EH (cell line): ENCODE measurements around the gene RPS6KA4.

Source experiments
- DNase-seq: peaks from one replicate; pipeline ENCODE4 v3.0.0-alpha.2; 2015; ENCODE audit warnings: low read depth

RPS6KA4 gene

GRCh38 chr11:64327375-64327774 lies 31.6 kb upstream of the RPS6KA4 start:
- no peak for DNase-seq

DNA sequence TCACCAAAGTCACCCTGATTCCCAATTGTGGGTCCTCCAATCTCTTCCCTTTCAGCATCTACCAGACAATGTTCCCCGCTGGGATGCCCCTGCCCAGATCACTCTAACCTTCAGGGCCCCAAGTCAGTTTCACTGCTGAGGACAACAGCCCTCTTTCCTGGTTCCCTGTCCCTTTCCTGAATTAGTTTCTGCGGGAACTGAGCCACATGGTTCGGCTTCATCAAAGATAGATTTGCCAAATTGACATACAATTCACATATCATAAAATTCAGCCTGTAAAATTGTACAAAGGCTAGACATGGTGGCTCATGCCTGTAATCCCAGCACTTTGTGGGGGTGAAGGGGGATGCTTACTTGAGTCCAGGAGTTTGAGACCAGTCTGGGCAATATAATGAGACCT lies 31.0 kb upstream of the RPS6KA4 start:
- DNase-seq, result no peak

DNA sequence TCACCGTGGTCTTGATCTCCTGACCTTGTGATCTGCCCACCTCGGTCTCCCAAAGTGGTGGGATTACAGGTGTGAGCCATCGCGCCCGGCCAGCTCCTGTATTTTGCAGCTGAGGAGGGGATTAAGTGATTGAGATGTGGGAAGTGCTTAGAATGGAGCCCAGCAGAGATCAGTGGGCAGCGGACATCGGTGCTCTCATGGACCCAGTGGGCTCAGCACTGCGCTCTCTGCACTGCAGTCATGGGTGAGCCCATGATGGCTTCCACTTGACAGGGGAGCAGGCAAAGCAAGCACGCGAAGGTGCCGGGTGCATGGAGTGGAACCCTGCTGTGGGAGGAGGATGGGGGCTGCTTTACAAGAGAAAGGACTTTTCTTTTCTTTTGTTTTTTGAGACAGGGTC lies 28.1 kb upstream of the RPS6KA4 start:
- no peak for DNase-seq

DNA sequence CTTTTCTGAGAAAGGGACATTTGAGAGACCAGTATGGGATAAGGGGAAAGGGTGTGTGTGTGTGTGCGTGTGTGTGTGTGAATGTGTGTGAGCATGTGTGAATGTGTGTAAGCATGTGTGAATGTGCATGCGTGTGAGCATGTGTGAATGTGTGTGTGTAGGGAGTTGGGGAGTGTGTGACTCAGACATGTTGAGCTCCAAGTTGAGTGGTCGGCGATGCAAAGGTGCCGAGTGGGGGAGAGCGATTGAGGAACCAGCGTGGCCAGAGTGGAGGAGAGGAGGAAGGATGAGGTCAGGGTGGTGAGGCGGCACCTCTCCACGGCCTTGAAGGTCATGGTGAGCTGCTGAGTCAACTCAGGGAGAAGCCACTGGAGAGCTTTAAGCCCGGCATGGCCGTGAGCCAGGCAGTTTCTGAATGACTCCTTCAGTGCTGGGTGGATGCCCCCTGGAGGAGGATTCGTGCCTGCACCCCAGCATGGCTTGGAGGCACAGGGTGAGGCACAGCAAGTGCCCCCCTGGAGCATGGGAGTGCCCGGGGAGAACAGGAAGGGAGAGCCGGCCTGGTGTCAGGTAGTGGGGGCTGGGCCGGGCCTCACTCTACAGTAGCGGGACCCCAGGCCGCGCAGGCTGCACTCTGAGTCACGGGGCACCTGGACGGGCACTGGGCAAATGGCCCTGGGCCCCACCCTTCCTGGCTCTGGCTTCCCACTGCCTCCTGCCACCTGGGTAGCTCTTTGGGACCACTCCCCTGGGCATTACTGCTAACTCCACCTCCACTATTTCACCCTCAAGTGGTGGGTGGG lies 27.2 kb upstream of the RPS6KA4 start:
- peak; percentile 91 for DNase-seq

- no peak for DNase-seq
Measured at GRCh38 chr11:64333556-64333955, 25.4 kb upstream of the RPS6KA4 start.

GRCh38 chr11:64334764-64335735 lies 23.9 kb upstream of the RPS6KA4 start:
- peak; percentile 96 for DNase-seq

DNA sequence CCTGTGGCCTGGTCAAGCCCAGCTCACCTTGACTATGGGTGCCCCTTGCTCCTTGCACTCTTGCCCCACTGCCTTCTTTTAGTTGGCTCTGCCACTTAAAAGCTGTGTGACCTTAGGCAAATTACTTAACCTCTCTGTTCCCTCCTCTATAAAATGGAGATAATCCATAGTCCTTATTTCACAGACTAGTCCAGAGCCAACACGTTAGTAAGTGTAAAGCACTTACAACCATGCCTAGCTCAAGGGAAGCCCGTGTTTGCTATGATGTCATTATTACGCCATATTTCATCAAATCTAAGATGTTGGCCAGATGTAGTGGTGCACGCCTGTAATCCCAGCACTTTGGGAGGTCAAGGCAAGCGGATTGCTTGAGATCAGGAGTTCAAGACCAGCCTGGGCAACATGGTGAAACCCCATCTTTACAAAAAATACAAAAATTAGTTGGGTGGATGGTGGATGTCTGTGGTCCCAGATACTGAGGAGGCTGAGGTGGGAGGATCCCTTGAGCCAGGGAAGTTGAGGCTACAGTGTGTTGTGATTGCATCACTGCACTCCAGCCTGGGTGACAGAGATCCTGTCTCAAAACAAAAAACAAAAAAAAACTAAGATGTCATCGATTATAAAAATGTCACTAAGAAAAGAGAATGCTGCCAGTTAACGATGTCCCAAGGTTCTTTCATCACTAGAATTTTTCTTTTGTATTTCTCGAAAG lies 21.3 kb upstream of the RPS6KA4 start:
- DNase-seq, result no peak

DNA sequence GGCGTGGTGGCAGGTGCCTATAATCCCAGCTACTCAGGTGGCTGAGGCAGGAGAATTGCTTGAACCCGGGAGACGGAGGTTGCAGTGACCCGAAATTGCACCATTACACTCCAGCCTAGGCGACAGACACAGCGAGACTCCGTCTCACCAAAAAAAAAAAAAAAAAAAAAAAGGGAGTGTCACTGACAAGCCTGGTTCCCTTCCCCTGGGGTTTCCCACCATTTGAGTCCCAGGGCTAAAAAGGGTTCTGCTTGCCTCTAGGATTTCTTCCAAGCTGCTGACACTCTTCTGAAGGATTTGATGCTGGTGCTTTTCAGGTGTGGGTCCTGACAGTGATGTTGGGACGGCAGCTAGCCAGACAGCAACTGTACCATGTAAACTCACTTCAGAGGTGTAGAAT lies 20.2 kb upstream of the RPS6KA4 start:
- no peak for DNase-seq

DNA sequence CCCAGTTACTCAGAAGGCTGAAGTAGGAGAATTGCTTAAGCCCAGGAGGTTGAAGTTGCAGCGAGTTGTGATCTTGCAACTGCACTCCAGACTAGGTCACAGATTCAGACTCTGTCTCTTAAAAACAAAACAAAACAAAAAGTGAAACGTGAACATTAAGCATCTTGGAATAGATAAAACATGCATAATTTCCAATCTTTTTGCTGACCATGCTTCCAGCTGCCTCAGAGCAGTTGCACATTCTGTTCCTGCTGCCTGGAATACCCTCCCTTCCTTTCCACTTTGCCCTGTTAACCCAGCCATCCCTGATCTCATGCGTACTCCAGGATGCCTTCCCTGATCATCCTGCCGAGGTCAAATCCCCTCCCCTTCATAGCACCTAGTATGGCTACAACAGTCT lies 19.7 kb upstream of the RPS6KA4 start:
- no peak for DNase-seq

- no peak for DNase-seq
Measured at GRCh38 chr11:64339754-64340408, 19.1 kb upstream of the RPS6KA4 start, which contains the start of gene CCDC88B. Gene CCDC88B (plus strand): TSS chr11:64340204. CDS start chr11:64340267, 63 bp downstream.

DNA sequence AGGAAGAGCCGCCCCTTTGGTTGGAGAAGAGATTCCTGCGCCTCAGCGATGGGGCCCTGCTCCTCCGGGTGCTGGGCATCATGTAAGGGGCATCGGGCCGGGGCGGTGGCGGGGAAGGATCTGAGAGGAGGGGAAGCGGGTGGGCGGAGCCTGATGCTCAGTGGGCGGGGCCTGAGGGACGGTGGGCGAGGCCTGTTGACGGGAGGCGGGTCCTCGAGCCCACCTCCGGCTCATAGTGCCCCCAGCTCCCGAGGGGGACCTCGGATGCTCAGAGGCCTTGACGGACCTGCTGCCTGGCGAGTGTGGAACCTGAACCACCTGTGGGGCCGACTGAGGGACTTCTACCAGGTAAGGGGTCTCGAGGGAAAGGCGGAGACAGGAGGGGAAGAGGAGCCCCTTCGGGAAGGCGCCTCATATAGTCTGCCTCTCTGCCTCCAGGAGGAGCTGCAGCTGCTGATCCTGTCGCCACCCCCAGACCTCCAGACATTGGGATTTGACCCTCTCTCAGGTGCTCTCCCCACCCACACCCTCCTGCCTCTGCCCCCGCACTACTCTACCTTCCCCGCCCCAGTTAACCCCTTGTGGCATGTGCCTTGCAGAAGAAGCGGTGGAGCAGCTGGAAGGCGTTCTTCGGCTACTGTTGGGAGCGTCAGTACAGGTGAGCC lies 18.2 kb upstream of the RPS6KA4 start:
- no peak for DNase-seq

- no peak for DNase-seq
Measured at GRCh38 chr11:64341429-64341828, 17.5 kb upstream of the RPS6KA4 start.

DNA sequence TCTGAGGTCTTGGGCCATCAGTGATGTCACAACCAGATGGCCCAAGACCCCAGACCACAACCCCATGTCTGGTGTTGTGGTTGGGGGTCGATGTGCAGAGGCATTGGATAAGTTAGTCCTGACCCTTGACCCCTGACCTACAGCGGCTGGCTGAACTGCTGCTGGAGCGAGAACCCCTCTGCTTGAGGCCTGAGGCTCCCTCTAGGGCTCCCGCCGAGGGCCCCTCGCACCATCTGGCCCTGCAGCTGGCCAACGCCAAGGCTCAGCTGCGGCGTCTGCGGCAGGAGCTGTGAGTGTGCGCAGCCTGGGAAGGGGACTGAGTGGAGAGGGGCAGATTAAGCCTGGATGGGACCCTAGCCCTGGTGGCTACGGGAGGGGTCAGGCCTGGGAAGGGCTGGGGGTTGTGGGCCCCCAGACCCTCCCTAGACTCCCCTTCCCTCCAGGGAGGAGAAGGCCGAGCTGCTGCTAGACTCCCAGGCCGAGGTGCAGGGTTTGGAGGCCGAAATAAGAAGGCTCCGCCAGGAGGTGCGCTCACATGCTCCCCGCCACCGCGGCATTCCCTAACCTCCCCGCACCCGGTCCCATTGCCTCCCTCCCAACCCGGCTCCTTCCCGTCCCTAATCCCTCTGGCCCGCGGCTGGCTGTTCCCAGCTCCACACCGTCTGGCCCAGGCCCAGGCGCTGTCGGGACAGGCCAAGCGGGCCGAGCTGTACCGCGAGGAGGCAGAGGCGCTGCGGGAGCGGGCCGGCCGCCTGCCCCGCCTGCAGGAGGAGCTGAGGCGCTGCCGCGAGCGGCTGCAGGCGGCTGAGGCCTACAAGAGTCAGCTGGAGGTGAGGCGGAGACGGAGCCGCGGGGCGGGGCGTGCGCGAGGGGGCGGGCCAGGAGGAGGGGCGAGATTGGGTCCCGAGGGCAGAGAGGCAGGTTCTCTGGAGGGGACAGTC lies 16.8 kb upstream of the RPS6KA4 start:
- peak; percentile 89 for DNase-seq

DNA sequence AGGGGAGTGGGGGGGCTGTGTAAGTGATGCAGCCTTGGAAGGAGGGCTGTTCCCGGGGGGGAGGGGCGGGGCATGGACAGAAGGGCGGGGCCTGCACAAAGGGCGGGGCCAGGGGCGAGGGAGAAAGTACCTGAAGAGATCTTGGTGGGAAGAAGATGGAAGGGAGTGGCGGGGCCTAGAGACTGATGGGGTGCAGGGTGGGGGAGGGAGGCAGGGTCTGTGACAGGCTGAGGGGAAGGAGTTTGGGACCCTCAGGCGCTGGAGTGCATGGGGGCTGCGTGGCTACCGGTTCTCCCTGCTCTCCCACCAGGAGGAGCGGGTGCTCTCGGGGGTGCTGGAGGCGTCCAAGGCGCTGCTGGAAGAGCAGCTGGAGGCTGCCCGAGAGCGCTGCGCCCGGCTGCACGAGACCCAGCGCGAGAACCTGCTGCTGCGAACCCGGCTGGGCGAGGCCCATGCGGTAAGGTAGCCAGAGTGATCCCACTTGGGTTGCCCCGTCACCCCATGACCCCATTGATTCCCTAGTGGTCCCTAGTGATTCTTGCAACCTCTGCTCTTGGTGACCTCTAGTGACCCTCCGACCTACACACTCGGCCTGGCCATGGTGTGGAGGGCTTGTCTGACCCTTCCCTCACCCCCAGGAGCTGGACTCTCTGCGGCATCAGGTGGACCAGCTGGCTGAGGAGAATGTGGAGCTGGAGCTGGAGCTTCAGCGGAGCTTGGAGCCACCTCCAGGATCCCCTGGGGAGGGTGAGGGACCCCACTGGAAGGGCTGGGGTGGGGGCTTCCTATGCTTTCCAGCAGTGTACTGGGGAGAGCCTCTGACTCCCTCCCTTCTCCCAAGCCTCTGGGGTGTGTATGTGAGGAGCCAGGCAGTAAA lies 15.9 kb upstream of the RPS6KA4 start:
- no peak for DNase-seq

DNA sequence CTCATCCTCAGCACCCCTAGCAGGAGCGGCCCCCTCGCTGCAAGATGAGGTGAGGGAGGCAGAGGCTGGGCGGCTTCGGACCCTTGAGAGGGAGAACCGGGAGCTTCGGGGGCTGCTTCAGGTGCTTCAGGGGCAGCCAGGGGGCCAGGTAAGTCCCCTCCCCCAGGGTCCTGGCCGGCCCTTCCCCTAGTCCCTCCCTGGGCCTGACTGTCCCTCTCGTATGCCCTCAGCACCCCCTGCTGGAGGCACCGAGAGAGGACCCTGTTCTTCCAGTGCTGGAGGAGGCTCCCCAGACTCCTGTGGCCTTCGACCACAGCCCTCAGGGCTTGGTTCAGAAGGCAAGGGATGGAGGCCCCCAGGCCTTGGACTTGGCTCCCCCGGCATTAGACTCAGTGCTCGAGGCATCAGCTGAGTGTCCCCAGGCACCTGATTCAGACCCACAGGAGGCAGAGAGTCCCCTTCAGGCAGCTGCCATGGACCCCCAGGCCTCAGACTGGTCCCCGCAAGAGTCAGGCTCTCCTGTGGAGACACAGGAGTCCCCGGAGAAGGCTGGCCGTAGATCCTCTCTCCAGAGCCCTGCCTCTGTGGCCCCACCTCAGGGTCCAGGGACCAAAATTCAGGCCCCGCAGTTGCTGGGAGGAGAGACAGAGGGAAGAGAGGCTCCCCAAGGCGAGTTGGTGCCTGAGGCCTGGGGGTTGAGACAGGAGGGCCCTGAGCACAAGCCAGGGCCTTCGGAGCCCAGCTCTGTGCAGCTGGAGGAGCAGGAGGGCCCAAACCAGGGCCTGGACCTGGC lies 15.0 kb upstream of the RPS6KA4 start:
- no peak for DNase-seq

DNA sequence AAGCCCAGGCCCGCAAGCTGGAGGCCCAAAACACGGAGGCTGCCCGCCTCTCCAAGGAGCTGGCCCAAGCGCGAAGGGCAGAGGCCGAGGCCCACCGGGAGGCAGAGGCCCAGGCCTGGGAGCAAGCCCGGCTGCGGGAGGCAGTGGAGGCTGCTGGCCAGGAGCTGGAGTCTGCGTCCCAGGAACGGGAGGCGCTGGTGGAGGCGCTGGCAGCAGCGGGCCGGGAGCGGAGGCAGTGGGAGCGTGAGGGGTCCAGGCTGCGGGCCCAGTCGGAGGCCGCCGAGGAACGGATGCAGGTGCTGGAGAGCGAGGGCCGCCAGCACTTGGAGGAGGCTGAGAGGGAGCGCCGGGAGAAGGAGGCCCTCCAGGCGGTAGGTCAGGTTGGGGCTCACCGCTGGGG lies 14.2 kb upstream of the RPS6KA4 start:
- DNase-seq, result no peak

DNA sequence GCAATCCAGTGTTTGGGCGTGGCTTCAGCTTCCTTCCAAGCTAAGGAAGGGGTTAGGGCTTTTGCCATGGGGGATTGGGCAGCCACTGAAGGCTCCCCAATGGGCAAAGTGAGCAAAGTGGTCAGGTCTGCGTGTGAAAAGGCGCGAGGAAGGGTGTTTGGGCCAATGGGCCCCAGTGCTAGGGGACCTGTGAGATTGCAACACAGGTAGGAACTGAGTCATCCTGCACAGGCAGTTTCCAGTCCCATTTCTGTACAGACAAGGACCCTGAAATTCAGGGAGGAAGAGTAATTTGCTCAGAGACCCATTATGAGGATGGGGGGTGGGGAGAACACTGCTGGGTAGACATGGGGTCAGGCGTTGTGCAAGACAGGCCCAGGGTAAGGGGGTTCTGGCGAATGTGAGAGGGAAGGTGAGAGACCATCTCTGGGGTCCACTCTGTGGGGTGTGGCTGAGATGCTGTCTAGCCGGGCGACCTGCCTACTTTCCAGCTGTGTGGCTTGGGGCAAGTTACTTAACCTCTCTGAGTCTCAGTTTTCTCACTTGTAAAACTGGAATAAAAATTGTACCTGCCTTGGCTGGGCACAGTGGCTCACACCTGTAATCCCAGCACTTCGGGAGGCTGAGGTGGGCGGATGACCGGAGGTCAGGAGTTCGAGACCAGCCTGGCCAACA lies 11.6 kb upstream of the RPS6KA4 start:
- DNase-seq, result no peak
